ENCODE data around the gene ITM2B. TPM values are rescaled to one million over a fixed set of nuclear protein-coding genes. Genes with fewer than 3 reads are reported as not detected.
A peak's percentile ranks its signal among the peaks of the same experiment; 100 is the strongest.

ITM2B gene
- total and polyA plus RNA-seq, 5 donors = 585 to 643 (median 621) TPM

- no peak overlapping the region for H3K27ac ChIP-seq (ENCODE audit: low read length)
- intact Hi-C loops (cut with DNase I) = no loop called here
- H3K27me3 ChIP-seq (ENCODE audit: control insufficient read depth, insufficient read depth) = no peaks in the 10 kb centered on the region
- DNase-seq (no peak), ATAC-seq (no peak)
- 77% methylated on average over 1 of the region's 1 CpG for WGBS
- H3K4me3 ChIP-seq (ENCODE audit: low read length) = no peak overlapping the region
- no peaks in the 10 kb centered on the region for H3K4me1 ChIP-seq (ENCODE audit: control insufficient read depth, insufficient read depth, low read length)
- H3K9me3 ChIP-seq (ENCODE audit: control insufficient read depth, low read length) = no peaks in the 10 kb centered on the region
These were observed 48.5 kb downstream of the ITM2B start for GRCh38 chr13:48281556-48281955.

DNA sequence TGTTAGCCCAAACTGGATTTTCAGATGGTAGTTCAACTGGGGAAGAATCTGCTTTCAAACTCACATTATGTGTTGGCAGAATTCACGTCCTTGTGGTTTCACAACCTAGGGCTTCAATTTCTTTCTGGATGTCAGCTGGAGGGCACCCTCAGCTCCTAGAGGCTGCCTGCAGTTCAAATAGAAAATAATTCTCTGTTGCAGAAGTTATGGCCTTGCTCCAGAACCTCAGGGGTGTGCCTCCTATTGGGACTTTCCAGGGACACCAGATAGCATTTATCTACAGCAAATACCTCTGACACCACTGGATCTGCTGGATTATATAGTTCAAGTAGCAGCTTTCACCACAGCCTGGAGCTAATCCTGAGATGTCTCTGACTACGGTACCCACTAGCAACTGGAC is 58.7 kb downstream of the ITM2B start:
- intact Hi-C loops (cut with DNase I) = no loop called here
- peak; percentile 49 to 54 for ATAC-seq
- Histone ChIP-seq H3K4me1 (ENCODE audit: control insufficient read depth, insufficient read depth, low read length) (peaks cover 5% of the 10 kb centered on the region), H3K27ac (ENCODE audit: low read length) (no peak overlapping the region), H3K9me3 (ENCODE audit: control insufficient read depth, low read length) (no peaks in the 10 kb centered on the region), H3K27me3 (ENCODE audit: control insufficient read depth, insufficient read depth) (no peaks in the 10 kb centered on the region), H3K4me3 (ENCODE audit: low read length) (no peak overlapping the region)
- DNase-seq = no peak
- WGBS = 38% methylated on average over 2 of the region's 2 CpGs

GRCh38 chr13:48292650-48293049 is 59.6 kb downstream of the ITM2B start:
- DNase-seq (no peak), ATAC-seq (no peak)
- Histone ChIP-seq H3K9me3 (ENCODE audit: control insufficient read depth, low read length) (no peaks in the 10 kb centered on the region), H3K27ac (ENCODE audit: low read length) (no peak overlapping the region), H3K4me1 (ENCODE audit: control insufficient read depth, insufficient read depth, low read length) (peaks cover 5% of the 10 kb centered on the region), H3K27me3 (ENCODE audit: control insufficient read depth, insufficient read depth) (no peaks in the 10 kb centered on the region), H3K4me3 (ENCODE audit: low read length) (no peak overlapping the region)
- WGBS = 74% methylated on average over 4 of the region's 4 CpGs
- intact Hi-C loops (cut with DNase I) = no loop called here

GRCh38 chr13:48294653-48295052 is 61.6 kb downstream of the ITM2B start:
- DNase-seq (no peak), ATAC-seq (no peak)
- intact Hi-C loops (cut with DNase I) = no loop called here
- H3K4me3 ChIP-seq (ENCODE audit: low read length) = no peak overlapping the region
- WGBS = 93% methylated on average over 2 of the region's 2 CpGs
- H3K9me3 ChIP-seq (ENCODE audit: control insufficient read depth, low read length) = no peaks in the 10 kb centered on the region
- peaks cover 5% of the 10 kb centered on the region for H3K4me1 ChIP-seq (ENCODE audit: control insufficient read depth, insufficient read depth, low read length)
- no peak overlapping the region for H3K27ac ChIP-seq (ENCODE audit: low read length)
- H3K27me3 ChIP-seq (ENCODE audit: control insufficient read depth, insufficient read depth) = no peaks in the 10 kb centered on the region

DNA sequence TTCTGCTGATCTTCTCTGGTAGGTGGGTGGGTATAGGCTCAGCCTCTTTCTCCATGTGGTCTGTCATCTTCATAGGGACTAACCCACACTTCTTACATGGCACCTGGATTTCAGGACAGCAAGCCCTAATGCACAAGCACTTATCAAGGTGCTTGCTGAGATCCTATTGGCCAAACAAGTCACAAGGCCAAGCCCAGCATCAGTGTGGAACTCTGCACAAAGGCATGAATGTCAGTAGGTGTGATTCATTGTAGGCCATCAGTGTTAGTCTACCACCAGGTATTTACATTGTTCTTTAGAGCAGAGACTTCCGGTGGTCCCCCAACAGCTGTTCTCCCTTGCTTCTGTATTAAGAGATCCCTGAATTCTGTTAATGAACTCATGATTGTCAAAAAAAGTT is 62.3 kb downstream of the ITM2B start:
- DNase-seq (no peak), ATAC-seq (no peak)
- 100% methylated on average over 1 of the region's 1 CpG for WGBS
- H3K4me3 ChIP-seq (ENCODE audit: low read length) = no peak overlapping the region
- no peak overlapping the region for H3K27ac ChIP-seq (ENCODE audit: low read length)
- H3K4me1 ChIP-seq (ENCODE audit: control insufficient read depth, insufficient read depth, low read length) = peaks cover 5% of the 10 kb centered on the region
- intact Hi-C loops (cut with DNase I) = no loop called here
- no peaks in the 10 kb centered on the region for H3K27me3 ChIP-seq (ENCODE audit: control insufficient read depth, insufficient read depth)
- no peaks in the 10 kb centered on the region for H3K9me3 ChIP-seq (ENCODE audit: control insufficient read depth, low read length)

DNA sequence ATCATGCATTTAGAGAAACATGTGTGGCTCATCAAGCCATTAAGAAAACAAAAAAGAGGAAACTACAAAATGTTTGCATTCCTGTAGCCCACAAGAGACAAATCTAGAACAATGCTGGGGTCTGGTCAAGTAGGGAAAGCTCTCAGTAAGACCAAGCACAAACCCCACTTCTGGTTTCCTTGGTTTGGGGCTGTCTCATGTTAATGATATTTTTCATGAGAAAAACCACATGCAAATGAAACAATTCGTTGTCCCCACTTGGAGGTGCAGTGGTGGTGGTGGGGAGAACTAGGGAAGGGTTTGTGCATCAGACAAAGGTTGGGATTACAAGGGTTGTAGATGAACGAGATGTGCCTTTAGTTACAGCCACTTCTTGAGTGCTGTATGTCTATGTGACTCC is 63.5 kb downstream of the ITM2B start:
- no peaks in the 10 kb centered on the region for H3K9me3 ChIP-seq (ENCODE audit: control insufficient read depth, low read length)
- intact Hi-C loops (cut with DNase I) = no loop called here

GRCh38 chr13:48297131-48297786 is 64.3 kb downstream of the ITM2B start:
- H3K4me1 ChIP-seq (ENCODE audit: control insufficient read depth, insufficient read depth, low read length) = no peaks in the 10 kb centered on the region
- no peak overlapping the region for H3K27ac ChIP-seq (ENCODE audit: low read length)
- H3K4me3 ChIP-seq (ENCODE audit: low read length) = no peak overlapping the region
- H3K9me3 ChIP-seq (ENCODE audit: control insufficient read depth, low read length) = no peaks in the 10 kb centered on the region
- no peaks in the 10 kb centered on the region for H3K27me3 ChIP-seq (ENCODE audit: control insufficient read depth, insufficient read depth)
- WGBS = 76% methylated on average over 4 of the region's 4 CpGs
- intact Hi-C loops (cut with DNase I) = no loop called here
- ATAC-seq (no peak), DNase-seq (no peak)

More for the DNA sequence above, 63.5 kb downstream of the ITM2B start:
- H3K27me3 ChIP-seq (ENCODE audit: control insufficient read depth, insufficient read depth) = no peaks in the 10 kb centered on the region
- ATAC-seq (no peak), DNase-seq (no peak)
- WGBS = 71% methylated on average over 2 of the region's 2 CpGs
- H3K4me3 ChIP-seq (ENCODE audit: low read length) = no peak overlapping the region
- no peak overlapping the region for H3K27ac ChIP-seq (ENCODE audit: low read length)
- H3K4me1 ChIP-seq (ENCODE audit: control insufficient read depth, insufficient read depth, low read length) = peaks cover 5% of the 10 kb centered on the region

GRCh38 chr13:48299591-48299990 is 66.6 kb downstream of the ITM2B start:
- Histone ChIP-seq H3K27me3 (ENCODE audit: control insufficient read depth, insufficient read depth) (no peaks in the 10 kb centered on the region), H3K4me3 (ENCODE audit: low read length) (no peak overlapping the region), H3K9me3 (ENCODE audit: control insufficient read depth, low read length) (no peaks in the 10 kb centered on the region), H3K27ac (ENCODE audit: low read length) (no peak overlapping the region), H3K4me1 (ENCODE audit: control insufficient read depth, insufficient read depth, low read length) (no peaks in the 10 kb centered on the region)
- 79% methylated on average over 2 of the region's 2 CpGs for WGBS
- intact Hi-C loops (cut with DNase I) = no loop called here
- ATAC-seq (no peak), DNase-seq (no peak)

- intact Hi-C loops (cut with DNase I) = loop anchor here in 3 of 4 donors (10.0 kb wide), 2 partner anchors 58 to 68 kb away; partner anchors contain the start of gene ITM2B (in 2 of the 3)
- Histone ChIP-seq H3K27ac (ENCODE audit: low read length) (peak overlapping the region; percentile 98), H3K27me3 (ENCODE audit: control insufficient read depth, insufficient read depth) (no peaks in the 10 kb centered on the region), H3K4me1 (ENCODE audit: control insufficient read depth, insufficient read depth, low read length) (peaks cover 3% of the 10 kb centered on the region), H3K9me3 (ENCODE audit: control insufficient read depth, low read length) (no peaks in the 10 kb centered on the region), H3K4me3 (ENCODE audit: low read length) (peak overlapping the region; percentile 82)
- DNase-seq (no peak), ATAC-seq (no peak)
- WGBS = 15% methylated on average over 12 of the region's 12 CpGs
These were observed 69.9 kb downstream of the ITM2B start for GRCh38 chr13:48302871-48303358.

DNA sequence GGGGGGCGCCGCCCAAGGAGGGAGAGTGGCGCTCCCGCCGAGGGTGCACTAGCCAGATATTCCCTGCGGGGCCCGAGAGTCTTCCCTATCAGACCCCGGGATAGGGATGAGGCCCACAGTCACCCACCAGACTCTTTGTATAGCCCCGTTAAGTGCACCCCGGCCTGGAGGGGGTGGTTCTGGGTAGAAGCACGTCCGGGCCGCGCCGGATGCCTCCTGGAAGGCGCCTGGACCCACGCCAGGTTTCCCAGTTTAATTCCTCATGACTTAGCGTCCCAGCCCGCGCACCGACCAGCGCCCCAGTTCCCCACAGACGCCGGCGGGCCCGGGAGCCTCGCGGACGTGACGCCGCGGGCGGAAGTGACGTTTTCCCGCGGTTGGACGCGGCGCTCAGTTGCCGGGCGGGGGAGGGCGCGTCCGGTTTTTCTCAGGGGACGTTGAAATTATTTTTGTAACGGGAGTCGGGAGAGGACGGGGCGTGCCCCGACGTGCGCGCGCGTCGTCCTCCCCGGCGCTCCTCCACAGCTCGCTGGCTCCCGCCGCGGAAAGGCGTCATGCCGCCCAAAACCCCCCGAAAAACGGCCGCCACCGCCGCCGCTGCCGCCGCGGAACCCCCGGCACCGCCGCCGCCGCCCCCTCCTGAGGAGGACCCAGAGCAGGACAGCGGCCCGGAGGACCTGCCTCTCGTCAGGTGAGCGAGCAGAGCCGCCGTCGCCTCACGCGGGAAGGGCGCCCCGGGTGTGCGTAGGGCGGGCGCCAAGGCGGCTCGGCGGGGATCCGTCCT is 70.5 kb downstream of the ITM2B start, which contains the start of gene RB1:
TSS of gene RB1 (plus strand) at position 393 of the 784 bp plus-strand sequence. CDS start at position 555, 162 bp downstream.
- peak; percentile 97 to 98 (median 97) for DNase-seq

More for the DNA sequence above, 70.5 kb downstream of the ITM2B start, which contains the start of gene RB1:
- Histone ChIP-seq H3K27me3 (ENCODE audit: control insufficient read depth, insufficient read depth) (no peaks in the 10 kb centered on the region), H3K4me3 (ENCODE audit: low read length) (peak within 1 kb of the TSS; percentile 82), H3K4me1 (ENCODE audit: control insufficient read depth, insufficient read depth, low read length) (peaks cover 3% of the 10 kb centered on the region), H3K9me3 (ENCODE audit: control insufficient read depth, low read length) (no peaks in the 10 kb centered on the region), H3K27ac (ENCODE audit: low read length) (peak within 1 kb of the TSS; percentile 98)
- intact Hi-C loops (cut with DNase I) = loop anchor here in 3 of 4 donors (10.0 kb wide), 2 partner anchors 59 to 69 kb away; partner anchors contain the start of gene ITM2B (in 2 of the 3)
- WGBS = under 1% methylated on average over 96 of the region's 96 CpGs
- peak; percentile 97 for ATAC-seq
